ENCODE measurements around the gene C20orf141.

DNA sequence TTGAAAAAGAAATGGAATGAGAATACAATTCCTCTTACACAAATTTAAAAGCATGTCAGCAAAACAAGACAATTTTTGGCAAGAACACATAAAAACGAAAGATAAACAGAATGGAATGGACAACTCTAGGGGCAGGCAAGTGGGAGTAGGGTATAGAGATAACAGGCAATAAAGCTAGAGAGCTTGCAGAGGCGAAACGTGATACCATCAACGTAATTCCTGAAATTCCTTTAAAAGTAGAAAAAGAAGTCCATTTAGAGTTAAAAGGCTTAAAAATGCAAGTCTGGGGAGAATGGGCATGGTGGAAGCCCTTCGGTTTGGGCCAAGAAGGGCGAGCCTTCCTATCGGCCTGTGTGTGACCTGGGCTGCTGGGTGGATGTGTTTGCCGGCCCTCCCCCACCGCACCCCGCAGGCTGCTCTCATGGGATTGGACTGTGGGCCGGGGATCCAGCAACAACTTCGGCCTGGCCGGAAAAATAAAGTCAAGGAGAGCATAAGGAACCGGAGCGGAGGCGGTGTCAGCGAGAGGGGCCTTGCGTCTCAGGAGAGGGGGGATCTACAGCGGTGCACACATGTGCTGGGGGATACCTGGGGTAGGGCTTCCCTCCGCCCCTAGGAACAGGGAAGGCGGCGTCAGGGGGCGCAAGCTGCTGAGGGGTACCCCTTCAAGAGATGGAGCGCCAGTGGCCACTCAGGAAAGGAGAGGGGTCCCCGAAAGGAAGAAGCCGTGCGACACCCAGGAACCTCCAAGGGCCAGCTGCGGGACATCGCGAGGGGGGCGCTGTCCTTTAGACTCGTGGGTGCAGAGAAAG, 5.5 kb downstream of the C20orf141 start:
- TF ChIP-seq, protein P1, sequence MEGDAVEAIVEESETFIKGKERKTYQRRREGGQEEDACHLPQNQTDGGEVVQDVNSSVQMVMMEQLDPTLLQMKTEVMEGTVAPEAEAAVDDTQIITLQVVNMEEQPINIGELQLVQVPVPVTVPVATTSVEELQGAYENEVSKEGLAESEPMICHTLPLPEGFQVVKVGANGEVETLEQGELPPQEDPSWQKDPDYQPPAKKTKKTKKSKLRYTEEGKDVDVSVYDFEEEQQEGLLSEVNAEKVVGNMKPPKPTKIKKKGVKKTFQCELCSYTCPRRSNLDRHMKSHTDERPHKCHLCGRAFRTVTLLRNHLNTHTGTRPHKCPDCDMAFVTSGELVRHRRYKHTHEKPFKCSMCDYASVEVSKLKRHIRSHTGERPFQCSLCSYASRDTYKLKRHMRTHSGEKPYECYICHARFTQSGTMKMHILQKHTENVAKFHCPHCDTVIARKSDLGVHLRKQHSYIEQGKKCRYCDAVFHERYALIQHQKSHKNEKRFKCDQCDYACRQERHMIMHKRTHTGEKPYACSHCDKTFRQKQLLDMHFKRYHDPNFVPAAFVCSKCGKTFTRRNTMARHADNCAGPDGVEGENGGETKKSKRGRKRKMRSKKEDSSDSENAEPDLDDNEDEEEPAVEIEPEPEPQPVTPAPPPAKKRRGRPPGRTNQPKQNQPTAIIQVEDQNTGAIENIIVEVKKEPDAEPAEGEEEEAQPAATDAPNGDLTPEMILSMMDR (IDR thresholded peaks at IDR 0.05) = no peak
- TF ChIP-seq POLR2A (IDR thresholded peaks at IDR 0.05) (no peak), POLR2AphosphoS5 (IDR thresholded peaks at IDR 0.05) (no peak)
